Fibroblast of mammary gland (primary cell): ENCODE results near the gene EXOC4.

Experiments used
- DNase-seq: peaks from one replicate; pipeline ENCODE4 v3.0.0-alpha.2; 2010; ENCODE audit warnings: low read depth
- H3K4me3 ChIP-seq: 2 replicates; pipeline ENCODE4 v1.5.1; 2011; ENCODE audit warnings: low read depth, mild to moderate bottlenecking, low read length, moderate library complexity; ENCODE audit not compliant: control insufficient read depth
- CTCF ChIP-seq: conservative IDR thresholded peaks from 2 replicates; pipeline ENCODE4 v1.5.1; 2011; ENCODE audit warnings: low read depth, low read length, inconsistent platforms; ENCODE audit not compliant: control insufficient read depth, insufficient read depth

EXOC4 gene

GRCh38 chr7:133309333-133309732 lies 56.5 kb downstream of the EXOC4 start:
- DNase-seq, result no peak
- no peak for TF ChIP-seq CTCF
- no peak overlapping the region for H3K4me3 ChIP-seq

- no peak overlapping the region for H3K4me3 ChIP-seq
- no peak for TF ChIP-seq CTCF
- DNase-seq, result no peak
Observed at GRCh38 chr7:133310232-133310862, 57.5 kb downstream of the EXOC4 start.

GRCh38 chr7:133313575-133313974 lies 60.7 kb downstream of the EXOC4 start:
- H3K4me3 ChIP-seq, result no peak overlapping the region
- no peak for TF ChIP-seq CTCF
- no peak for DNase-seq

DNA sequence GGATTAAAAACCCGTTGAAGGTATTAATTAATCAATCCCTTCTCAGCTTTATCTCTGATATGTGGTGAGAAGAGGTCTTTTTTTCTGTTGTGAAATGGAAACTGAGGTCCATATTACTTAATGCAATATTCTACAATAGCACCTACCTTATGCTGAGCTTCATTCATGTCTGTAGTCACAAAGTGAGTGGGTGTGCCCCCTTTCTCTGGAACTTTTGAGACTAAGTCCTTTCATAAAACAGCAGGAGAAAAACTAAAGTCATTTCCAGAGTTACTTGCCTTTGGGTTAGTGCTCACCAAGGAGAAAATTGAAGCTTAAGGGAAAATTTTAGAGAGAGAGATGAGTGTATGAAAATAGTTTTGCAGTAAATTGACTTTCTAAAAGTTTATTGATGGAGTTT lies 61.2 kb downstream of the EXOC4 start:
- DNase-seq, result no peak
- no peak for TF ChIP-seq CTCF
- no peak overlapping the region for H3K4me3 ChIP-seq

- no peak overlapping the region for H3K4me3 ChIP-seq
- peak; percentile 40 for DNase-seq
- no peak for TF ChIP-seq CTCF
Observed at GRCh38 chr7:133315332-133316040, 62.6 kb downstream of the EXOC4 start.

DNA sequence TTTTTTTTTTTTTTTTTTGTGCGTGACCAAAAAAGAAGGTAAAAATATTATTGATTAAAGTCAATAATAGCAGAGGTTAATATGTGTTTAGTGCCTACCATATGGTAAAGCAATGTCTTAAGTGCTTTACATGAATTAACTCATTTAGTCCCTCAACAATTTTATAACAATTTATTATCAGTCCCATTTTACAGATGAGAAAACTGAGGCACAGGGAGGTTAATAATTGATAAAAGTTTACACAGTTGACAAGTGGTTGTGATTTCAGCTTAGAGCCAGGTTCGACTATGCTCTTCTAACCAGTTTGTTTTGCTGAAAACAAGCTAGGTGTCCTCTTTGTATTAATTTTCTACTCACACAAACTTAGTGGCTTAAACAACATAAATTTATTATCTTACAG lies 67.0 kb downstream of the EXOC4 start:
- no peak overlapping the region for H3K4me3 ChIP-seq
- no peak for DNase-seq
- no peak for TF ChIP-seq CTCF
